GM21717 (cell line): ENCODE measurements around the gene CFAP100.

Source experiments
- ATAC-seq: cut with Tn5 transposase; IDR thresholded peaks from one replicate; pipeline ENCODE4 v1.9.1; 2021; ENCODE audit warnings: mild to moderate bottlenecking, moderate library complexity; ENCODE audit not compliant: unreplicated experiment

Gene CFAP100

DNA sequence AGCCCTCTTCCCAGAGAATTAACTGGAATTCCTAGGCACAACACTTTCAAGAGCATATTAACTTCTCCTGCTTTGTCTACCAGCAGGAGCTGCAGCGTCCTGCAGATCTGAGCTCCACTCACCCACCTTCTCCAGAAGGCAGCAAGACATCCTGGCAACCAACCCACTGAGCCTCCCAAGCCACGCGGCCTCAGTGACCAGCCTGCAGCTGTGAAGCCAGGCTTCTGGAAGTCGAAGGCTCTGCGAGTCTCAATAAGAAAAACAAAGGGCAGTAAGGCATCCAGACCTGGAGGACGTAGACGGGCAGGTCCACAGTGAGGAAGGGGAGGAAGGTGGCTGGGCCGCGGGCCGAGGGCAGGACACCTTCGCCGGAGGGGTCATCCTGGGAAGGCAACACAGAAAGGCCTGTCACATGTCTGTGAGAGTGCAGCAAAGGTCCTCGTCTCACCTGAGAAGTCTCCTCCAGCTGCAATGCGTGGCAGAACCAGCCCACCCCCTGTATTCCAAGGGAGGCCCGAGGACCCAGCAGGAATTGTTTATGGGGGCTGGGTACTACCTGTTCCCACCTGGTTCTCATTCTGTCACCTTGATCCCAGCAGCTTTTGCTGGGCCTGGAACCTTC is 44.7 kb downstream of the CFAP100 start:
- no peak for ATAC-seq

DNA sequence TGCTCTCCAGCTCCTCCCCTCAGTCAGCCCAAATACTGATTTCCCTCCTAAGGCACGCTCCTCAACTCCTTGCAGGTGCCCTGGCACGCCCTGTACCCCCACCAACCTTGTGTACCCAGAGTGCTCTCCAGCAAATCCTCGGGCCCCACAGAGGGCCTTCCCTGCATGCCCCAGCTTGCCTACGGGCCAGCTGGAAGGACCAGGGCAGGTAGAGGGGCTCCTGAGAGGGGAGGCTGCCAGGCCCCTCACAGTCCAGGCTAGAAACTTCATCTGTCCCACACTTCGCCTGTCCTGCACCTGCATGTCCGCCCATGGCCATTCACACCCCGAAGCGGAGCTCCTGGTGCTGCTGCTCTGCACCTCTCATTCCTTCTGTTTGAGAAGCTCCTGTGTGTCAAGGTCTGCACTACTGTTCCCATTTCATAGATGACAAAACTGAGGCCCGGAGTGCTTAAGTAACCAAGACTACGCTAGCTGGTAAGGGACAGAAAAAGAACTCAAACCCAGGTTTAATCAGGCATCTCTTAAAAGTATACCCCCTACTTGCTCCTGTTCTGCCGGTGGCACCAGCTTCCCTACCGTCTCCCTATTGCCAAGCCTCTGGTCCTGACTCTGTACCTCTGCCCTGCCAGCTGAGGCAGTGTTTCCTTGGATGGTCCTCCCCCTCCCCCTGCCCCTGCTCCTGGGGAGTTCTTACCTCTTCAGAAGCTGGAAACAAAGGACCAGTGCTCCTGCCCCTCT is 45.4 kb downstream of the CFAP100 start:
- ATAC-seq: no peak

DNA sequence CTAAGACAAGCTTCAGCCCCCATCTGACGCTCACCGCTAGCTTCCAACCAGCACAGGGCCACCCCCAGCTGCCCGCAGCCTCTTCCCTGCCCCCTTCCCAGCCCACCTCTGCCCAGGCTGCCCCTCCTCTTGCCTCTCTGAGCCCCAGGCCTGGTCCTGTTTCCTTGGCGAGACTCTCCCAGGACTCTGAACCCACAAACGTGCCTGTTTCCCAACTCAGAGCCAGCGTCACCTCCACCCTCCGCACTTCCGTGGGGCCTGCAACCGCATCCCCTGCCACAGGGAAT is 45.9 kb downstream of the CFAP100 start:
- ATAC-seq: no peak

DNA sequence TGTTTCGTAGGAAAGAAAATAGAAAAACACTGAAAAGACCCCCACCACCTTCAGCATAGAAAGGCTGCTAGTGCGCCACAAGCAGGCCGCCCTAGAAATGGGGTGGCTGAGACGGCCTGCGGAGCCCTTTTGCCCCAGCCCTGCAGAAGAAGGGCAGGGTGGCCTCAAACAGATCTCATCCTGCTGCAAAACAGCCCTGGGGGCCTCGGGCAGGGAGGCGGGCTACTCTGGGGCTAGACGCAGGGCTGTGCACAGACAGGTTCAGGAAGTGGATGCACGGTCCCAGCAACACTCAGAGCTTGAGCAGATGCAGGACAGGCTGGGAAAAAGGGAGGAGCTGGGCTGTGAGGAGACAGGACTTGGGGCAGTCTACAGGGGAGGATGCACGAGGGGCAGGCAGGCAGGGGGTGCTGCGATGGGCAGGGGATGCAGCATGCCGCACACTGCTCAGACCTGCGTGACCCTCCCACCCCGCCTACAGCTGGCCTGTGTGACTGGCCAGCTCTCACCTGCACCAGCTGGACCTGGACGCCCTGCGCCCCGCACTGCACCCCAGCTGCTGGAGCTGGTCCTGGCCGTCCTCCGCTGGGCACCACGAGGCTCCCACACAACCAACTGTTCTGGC is 46.7 kb downstream of the CFAP100 start:
- ATAC-seq: no peak

DNA sequence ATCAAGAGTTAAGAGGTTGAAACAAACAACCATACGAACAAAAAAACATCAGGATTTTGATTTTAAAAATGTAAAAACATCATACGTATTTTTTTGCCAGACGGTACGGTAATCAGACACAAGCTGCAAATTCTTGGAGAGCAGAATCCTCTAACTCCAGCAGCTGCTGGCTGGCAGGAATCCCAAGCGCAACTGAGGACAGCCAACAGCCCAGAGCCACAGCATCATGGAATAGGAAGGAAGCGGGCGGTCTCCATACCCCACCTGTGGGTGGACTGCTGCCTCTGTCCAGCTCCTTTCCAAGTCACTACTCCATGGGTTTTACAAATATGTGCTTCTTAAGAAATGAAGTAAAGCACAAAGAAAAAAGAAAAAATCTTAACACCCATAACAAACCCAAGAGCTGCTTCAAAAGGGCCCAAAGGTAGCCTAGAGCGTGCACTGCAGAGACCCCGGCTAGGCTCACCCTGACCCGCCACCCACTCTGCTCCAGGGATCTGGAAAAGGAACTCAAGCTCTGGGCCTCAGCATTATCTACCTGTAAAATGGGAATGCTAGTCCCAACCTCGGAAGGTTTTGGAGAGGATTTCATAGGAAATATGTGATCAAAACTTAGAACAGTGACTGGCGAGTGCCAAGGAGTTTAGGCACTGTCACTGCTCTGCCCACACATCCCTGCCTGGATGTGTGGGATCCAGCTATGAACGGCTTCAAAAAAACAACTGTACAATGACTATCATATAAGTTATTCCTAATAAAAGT is 47.6 kb downstream of the CFAP100 start:
- ATAC-seq: no peak

DNA sequence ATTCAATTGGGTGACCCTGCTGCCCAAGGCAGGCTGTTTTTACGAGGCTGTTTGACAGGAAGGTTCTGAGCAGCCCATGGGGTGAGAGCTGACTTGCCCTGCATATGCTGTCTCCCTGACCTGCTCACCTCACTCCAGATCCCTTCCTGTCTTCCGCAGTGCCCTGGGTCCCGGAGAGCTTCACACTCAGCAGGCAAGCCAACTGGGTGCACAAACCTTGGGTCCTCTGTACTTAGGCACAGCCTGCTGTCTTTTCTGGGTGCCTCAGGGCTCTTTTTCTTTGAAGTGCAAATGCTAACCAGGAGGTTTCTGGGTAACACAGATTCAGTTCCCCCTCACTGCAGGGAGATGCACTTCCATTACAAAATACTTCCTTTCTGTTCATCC is 48.1 kb downstream of the CFAP100 start:
- no peak for ATAC-seq

DNA sequence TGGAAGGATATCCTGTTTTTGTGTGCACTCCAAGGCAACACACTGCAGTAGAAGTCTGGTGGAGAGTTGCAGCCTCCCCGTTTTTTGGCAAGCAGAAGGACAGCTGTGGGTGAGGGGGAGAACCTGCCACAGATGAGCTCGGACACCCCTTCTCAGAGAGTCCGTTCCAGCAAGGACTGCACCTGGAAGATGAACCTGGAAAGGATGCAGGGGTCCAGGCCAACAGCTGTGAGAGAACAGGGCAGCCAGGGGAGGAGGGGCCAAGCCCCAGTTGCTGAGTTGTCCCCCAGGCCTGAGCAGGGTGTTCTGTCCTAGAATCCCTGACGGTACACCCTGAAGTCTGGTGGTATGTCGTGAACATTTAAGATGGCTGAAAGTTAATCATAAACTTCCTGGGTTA is 50.8 kb downstream of the CFAP100 start:
- no peak for ATAC-seq

DNA sequence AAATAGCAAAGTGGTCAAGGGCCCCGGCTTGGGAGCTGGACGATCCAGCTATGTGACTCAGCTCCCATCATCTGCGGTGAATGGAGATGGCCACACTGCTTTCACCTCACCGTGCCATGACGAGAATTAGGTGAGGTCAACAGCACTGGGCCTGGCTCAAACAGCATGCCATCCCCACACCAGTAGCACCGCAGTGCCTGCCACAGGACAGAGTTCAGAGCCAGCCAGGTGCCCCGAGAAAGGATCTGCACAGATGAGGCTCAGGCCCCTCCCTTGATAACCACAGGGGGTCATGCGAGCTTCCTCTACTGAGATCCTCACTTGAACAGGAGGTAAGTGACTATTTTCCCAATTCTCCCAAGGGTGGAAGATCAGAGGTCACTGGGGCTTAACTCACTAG is 51.6 kb downstream of the CFAP100 start:
- ATAC-seq: no peak

DNA sequence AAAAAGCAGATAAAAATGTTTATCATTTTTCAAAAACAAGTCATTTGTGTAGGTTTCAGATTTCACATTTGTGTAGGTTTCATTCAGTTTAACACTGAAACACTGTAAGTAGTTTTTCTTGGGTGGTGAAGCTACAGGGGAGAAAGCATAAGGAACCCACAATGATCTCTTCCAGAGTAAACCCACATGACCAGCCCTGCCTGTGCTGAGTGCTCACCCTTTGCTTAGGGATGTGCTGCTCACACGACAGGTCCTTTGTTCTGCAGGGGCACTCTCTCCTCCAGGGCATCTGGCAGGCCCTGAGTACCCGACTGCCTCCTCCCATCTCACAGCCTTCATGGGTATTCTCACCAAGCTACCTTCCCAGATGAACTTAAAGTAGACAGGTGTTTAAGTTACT is 52.1 kb downstream of the CFAP100 start:
- ATAC-seq: no peak

DNA sequence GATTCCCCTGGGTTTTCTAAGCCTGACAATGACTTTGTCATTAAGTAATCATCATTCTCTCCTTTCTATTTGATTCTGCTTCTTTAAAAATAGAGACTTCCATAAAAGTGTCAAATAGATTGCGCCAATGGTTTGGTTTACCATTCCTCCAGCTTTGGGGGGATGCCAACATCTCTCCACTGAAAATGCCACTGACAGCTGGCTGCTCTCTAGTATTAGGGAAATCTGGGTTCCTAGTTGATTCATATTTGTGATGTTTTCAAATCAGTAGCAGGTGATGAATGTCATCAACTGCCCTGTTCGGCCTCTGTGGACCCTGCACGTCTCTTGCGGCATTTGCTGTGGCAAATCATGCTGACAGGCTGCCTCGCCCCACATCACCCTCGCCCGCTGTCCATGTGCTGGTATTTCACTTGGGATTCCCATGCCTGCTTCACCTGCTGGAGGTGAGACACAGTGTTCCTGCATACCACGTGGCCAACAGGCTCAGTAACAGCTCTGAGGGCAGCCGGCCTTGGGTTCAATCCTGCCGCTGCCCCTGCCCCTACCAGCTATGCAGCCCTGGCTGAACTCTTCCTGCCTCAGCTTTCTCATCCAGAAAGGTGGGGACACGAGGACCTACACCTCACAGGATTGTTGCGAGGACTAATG is 52.9 kb downstream of the CFAP100 start:
- no peak for ATAC-seq

DNA sequence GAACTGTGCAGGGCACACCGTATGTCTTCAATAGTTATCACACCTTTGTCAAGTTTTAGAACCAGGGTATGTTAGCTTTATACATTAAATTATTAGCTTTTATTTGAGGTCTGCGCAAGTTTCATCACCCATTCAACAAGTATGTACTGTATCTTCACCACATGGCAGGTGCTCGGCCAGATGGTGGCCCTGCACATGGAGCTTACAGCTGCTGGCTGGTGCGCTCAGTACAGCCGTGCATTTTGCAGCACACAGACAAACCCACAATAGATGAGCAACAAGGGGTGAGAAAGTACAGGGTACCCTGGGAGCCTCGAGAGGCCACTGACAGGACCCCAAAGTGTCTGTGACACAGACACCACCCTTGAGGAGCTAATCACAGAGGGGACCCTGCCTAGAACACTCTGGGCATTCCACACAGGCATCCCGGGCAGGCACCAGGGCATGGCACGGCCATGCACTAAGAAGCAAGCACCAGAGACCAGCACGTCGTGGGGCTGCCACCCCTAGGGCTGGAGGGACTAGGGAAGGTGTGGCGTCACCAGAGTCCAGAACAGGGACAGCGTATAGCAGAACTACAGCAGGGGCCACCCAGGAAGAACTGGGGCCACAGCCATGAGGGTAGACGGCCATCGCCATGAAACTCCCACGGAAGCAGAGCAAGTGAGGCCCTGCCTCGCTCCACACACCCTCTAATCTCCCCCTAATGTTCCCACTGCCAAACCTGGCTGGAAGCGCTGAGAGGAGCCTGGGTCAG is 53.6 kb downstream of the CFAP100 start:
- no peak for ATAC-seq

DNA sequence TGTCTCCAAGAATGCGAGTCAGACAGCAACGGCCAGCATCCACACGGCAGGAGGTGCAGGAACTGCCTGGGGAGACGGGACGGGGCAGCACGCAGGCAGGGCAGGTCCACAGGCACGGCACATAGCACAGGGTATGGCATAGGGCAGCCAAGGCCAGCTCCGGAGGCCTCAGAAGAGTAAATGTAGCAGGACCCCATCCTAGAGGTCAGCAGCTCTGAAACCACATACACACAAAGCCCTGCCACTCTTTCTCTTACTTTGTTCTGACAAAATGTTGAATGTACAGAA is 54.1 kb downstream of the CFAP100 start:
- ATAC-seq: no peak

DNA sequence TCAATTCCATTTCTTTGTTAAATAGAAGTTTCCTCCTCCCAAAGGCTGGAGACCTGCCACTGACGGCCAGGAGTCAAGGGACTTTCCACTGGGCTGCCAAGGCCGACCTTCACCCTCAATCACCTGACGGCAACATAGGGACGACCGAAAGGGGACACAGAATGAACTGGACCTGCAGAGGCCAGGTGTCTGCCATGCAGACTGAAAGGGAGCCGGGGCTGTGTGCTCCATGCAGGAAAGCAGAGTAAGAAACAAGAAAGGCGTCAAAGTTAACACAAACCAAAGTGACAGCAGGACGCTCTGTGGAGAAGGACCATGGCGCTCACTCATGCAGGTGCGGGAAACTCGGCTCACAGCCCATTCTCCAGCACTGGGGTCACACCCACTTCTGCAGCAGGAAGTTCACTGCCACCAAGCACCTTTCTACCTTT is 54.9 kb downstream of the CFAP100 start:
- no peak for ATAC-seq

DNA sequence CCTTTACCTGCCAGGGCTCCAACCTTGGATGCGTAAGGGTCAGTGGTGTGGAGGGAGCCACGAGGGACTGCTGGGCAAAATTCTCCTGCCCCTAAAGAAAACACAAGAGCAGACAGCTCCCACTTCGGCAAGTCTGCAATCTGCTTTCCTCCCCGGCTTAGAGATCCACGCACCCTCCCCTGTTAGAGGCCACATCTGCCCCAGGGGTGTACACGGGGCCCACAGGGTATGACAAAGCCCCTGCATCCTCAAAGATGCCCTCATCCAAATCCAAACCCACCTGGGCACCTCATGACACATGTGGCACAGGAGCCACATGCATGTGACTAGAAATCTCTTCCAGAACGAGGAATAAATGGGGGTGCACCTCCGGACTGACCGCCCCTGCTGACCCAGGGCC is 55.5 kb downstream of the CFAP100 start:
- no peak for ATAC-seq

DNA sequence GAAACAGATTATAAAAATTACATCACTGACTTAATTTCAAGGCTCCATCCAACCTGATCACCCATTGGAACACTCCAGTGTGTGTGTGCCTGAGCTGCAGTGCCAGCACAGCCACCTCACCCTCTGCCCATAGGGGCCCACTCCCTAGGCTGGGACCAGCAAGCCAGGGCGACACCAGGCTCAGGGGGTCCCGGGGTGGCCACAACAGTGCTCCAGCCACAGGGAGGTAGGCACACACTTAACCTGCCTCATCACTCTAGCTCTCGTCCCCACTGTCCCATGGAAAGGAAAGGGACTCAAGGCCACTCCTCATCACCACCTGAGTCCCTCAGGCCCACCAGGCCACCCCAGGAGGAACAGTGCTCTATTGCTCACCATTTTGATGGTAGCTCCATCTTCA is 56.0 kb downstream of the CFAP100 start:
- no peak for ATAC-seq

DNA sequence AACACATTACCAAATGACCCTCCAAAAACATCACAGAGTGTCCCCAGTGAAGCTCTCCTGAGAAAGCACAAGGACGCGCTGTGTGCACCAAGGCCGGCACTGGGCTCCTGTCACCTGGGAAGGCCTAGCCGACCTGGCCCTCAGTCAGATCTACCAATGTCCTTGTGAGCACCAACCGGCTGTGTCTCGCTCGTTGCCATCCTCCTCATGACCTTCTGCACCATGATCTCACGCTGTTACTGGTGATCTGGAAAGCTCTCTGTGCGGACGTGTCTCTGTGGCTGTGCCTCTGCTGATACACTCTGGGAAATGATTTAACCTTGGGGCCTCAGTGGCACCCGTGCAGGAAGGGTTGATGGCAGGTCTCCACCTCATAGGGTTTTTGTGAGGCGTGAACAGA is 56.8 kb downstream of the CFAP100 start:
- ATAC-seq: no peak

DNA sequence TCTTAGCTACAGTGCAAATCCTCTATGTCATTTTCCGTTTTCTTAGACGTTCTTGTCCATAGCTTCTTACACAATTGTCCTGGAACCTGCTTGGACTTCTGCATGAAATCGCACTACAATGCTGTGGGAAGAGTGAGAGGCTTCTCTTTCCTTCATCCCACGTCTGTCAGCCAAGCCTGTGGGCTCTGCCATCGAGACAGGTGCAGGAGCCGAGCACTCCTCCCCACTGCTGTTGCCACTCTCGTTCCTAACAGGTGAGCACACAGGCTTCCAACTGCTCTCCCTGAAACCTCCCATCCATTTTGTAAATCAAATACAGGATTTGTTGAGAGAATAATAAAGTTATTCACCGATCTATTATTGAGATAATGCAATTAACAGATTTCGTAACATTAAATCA is 57.5 kb downstream of the CFAP100 start:
- no peak for ATAC-seq

DNA sequence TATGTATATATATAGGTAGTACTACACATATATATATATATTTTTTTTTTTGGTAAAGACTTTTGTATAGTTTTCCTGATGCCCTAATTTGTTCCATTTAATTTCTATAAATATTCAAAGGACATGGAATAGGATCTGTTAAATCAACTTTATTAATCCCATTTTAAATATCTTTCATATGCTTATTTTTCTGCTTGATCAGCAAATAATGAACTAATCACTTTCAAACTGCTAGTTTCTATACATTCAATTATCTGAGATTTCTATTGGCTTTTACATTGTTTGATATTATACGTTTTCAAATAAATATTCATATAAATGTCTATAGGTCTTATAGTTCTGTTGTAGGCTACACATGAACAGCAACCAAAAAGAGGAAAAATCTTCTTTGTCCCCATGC is 59.3 kb downstream of the CFAP100 start:
- ATAC-seq: no peak

DNA sequence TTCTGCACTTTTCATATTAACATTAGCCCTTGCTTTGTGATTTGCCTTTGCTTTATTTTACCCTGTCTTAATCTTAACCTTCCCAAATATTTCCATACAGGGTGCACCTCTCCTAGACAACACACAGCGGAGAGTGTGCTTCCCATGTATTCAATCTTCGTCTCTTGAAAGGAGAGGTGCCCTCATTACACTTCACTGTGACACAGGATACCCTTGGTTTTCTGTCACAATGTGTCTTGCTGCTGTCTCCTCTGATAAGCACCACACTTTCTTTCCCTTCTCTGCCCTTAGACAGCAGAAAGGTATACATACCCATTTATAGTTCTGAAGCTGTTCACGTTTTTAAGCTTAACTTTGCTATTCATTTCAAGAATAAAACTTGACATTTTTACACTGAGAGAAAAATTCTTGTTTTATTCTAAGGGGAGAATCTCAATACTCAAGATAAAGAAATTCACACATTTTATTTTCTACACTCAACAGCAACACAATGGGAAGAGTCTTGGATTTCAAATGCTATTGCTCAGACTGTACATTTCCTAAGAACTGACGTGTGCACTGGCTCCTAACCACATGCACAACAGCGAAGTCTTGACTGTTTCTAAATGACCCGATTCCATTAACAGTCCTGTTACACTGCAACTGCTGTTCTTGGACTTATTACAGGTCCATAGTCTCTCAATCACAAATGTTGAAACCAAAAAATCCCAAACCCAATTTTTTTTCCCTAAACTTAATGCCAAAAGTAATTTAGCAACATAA is 59.9 kb downstream of the CFAP100 start:
- no peak for ATAC-seq

DNA sequence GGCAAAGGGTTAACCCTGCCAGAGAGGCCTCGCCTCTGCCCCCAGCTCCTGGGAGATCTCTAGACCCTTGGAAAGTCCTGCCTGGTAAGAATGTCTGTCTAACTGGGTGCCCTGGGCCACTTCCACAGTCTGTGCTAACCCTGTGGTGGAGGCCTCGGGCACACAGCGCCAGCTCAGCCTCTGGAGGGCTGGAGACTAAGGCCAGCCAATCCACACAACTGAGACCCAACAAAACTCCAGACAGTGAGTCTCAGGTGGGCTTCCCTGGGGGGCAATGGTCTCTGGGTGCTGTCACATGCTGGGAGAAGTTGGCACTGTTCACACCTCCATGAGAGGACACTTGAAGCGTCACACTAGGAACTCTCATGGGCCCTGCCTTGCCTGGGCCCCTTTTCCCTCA is 61.5 kb downstream of the CFAP100 start:
- ATAC-seq: no peak
